GM12878 (cell line): ENCODE data around the gene GRIK5. TPM values are rescaled to one million over a fixed set of nuclear protein-coding genes. Genes with fewer than 3 reads are reported as not detected.

Experiments used
- CBX3 ChIP-seq: fragments of 200-600 bp; sonication (generic); IDR thresholded peaks from 2 replicates; pipeline ENCODE4 v1.6.1; 2016; ENCODE audit warnings: low read depth, borderline replicate concordance
- CHD1 ChIP-seq: IDR thresholded peaks from 2 replicates; pipeline ENCODE4 v1.6.1; 2012; ENCODE audit warnings: low read depth, low read length, improper control_type of control experiment
- HDAC6 ChIP-seq: fragments of 200-600 bp; sonication (generic); IDR thresholded peaks from one replicate; pipeline ENCODE4 v1.8.0; 2017; ENCODE audit warnings: antibody characterized with exemption; ENCODE audit not compliant: unreplicated experiment
- PML ChIP-seq: IDR thresholded peaks from 2 replicates; pipeline ENCODE4 v1.6.1; 2012; ENCODE audit warnings: low read length, inconsistent platforms
- PRDM15 ChIP-seq: fragments of 450-650 bp; formaldehyde crosslinking; IDR thresholded peaks from 2 replicates; pipeline ENCODE4 v1.4.0; 2020; ENCODE audit warnings: mild to moderate bottlenecking, moderate library complexity
- USF2 ChIP-seq: IDR thresholded peaks from 2 replicates; pipeline ENCODE4 v1.6.1; 2011; ENCODE audit warnings: low read depth, low read length, improper control_type of control experiment, borderline replicate concordance
- ZNF274 ChIP-seq: IDR thresholded peaks from one replicate; pipeline ENCODE4 v1.8.0; 2011; ENCODE audit not compliant: insufficient read length, insufficient read depth
- polyA plus RNA-seq, 11 experiments: library from polyadenylated mRNA; depleted of rRNA in 4 of 11; unstranded in 6 of 11; stranded (reverse) in 5 of 11; fragments of >200 nt; fragmentation: Nextera tagmentation in 4 of 11; fragmentation: Illumina TruSeq in 1 of 11; extraction: Ambion mirVana in 4 of 11; extraction: Trizol in 1 of 11; gene quantifications; 1 replicate in 1 of 11; 2 replicates in 10 of 11; pipeline versions ENCODE4 v1.2.1 to v1.2.3, GENCODE V29; 2011 to 2016; ENCODE audit warnings: inconsistent platforms in 2 of 11, missing spikeins in 2 of 11, low read depth in 1 of 11
- total RNA-seq, 4 experiments: library from RNA; depleted of rRNA in 3 of 4; stranded (reverse); fragments of >200 nt in 3 of 4; fragmentation: Illumina TruSeq in 1 of 4; extraction: Trizol in 1 of 4; gene quantifications; 2 replicates each; pipeline versions ENCODE4 v1.2.1 to v1.2.3, GENCODE V29; 2013 to 2021
- TF ChIP-seq, protein P1 (sequence below): IDR thresholded peaks from 2 replicates; pipeline ENCODE4 v1.6.1; 2012; ENCODE audit warnings: low read depth, low read length, improper control_type of control experiment

The GRIK5 gene
- total and polyA plus RNA-seq, 10 of the 15 experiments (the other 5 are each of a cell fraction or from before 2014, with no cell fraction given), result 0.03 to 0.23 (median 0.07) TPM; not detected in 3

DNA sequence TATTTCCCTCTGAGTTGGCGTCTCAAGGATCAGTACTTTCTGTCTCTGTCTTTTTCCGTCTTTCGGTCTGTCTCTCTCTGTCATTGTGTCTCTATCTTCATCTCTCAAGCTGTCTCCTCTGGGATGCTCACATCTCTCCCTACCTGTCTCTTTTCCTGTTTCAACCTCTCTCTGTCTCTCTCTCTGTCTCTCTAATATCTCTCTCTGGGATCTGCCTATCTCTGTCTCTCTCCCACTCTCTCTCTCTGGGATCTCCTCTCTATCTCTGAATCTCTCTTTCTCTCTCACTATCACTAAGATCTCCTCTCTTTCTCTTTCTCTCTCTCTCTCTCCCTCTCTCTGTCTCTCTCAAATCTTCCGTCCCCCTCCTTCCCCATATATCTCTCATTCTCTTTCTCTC is 80.0 kb downstream of the GRIK5 start (continued):
- TF ChIP-seq PRDM15 (CRISPR knock-in tag) (no peak), CBX3 (no peak), USF2 (no peak), CHD1 (no peak), PML (no peak), HDAC6 (no peak), ZNF274 (no peak)
- TF ChIP-seq, protein P1, sequence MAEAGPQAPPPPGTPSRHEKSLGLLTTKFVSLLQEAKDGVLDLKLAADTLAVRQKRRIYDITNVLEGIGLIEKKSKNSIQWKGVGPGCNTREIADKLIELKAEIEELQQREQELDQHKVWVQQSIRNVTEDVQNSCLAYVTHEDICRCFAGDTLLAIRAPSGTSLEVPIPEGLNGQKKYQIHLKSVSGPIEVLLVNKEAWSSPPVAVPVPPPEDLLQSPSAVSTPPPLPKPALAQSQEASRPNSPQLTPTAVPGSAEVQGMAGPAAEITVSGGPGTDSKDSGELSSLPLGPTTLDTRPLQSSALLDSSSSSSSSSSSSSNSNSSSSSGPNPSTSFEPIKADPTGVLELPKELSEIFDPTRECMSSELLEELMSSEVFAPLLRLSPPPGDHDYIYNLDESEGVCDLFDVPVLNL, result no peak
- TF ChIP-seq, all 136 proteins: peak for 0
